NCI-H526 treated with DMSO at 0.1 percent for 48 hours (cell line): ENCODE data around the gene PTPRD.

ENCODE experiments used
- DNase-seq: peaks from one replicate; lab custom pipeline; 2025; lab: John Stamatoyannopoulos, UW

The PTPRD gene

DNA sequence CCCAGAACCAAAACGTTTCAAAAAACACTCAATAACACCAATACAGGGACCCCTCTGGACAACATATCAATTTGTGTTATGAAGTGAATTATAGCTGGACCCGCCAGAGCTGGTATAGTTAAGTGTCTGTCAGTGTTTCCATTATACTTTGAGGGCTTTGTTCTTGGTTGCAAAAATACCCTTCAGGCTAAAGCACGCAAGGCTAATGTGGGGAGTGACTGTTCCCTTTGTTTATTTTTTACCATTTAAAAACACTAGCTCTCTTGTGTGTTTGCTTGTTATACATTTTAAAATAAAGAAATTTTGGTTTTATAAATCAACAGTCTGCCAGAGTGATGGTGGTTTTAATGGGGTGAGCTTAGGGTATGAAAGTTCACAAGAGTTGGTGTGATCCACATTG, 859.5 kb downstream of the PTPRD start:
- peak; percentile 30 for DNase-seq

DNA sequence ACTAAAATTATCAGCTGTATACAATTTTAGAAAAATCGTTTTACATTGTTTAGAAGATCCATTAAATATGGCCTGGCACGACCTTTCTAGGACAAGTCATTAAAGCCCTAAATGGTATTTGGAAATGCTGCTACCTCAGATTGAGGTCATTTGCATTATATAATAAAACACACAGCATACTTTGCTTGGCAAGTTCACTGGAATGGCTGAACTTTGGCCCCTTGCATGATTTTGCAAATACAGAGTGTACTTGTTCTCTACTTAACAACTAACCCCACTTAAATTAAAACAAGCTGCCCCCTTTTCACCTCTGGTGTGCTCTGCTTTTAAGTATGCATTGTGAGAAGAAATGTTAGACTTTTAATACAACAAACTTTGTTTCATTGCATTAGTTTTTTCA, 860.1 kb downstream of the PTPRD start:
- peak; percentile 64 for DNase-seq

DNA sequence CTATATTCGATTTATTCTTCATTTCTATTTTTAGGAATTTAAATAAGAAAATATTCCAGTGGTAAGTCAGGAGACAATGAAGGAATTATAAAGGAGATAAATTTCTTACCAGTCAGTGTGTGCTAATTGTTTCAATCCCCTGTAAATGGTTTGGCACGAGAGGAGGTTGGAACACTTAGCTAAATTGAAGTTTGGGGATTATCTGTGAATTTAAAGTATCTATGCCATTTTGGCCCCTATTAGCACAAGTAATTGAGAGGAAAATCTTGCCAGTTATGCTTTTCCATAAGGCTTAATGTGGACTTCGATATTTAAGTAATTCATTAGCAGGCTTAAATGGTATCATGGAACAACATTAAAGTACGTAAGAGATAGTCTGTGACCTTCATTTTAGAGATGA, 860.8 kb downstream of the PTPRD start:
- no peak for DNase-seq

DNA sequence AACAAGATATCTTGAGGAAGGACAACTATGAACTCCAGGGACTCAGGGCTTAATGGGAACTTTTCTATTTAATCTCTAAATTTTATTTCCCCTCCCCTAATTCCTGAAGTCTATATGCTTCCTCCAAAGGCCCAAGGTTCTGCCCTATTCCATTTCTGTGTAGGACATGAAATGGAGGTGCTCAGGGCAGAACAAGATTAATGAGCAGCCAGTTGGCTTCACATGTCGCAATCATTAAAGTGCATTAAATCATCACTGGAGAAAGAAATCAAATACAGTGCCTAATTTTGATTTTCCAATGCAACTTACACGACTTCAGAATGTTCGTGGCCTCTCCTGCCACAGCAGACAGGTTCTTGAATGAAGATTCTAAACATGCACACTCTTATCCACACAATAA, 862.1 kb downstream of the PTPRD start:
- no peak for DNase-seq

DNA sequence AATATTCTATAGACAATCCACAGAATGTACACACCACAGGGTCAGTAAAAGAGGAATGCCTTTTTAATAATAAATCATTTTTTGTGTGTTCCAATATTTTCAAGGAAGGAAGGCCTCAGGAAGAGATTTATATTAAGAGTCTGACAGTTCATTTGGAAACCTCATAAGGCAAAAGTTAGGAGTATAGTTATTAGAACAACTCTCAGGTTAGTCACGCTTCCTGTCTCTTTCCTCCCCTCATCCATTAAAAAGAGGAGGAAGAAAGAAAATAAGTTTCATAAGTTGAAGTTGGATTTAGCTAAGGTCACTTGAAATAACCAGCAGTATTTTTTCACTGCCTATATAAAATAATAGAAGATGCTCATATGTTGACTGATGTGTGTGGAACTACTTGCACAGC, 863.2 kb downstream of the PTPRD start:
- DNase-seq = no peak

DNA sequence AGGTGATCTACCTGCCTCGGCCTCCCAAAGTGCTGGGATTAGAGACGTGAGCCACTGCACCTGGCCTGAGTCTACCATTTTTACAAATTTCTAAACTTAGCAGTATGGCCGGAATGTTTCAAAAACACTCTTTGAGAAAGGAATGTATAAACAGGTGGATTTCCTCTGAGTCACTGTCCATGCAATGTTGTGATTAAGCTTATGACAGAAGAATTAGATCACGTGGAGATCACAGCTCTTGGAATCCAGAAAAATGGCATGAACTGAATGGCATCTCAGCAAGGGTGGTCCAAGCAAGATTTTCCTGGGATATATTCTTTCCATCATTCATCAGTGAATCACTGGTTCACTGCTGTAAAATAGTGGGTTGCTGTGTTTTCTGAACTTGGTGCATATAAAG, 865.0 kb downstream of the PTPRD start:
- DNase-seq = no peak

DNA sequence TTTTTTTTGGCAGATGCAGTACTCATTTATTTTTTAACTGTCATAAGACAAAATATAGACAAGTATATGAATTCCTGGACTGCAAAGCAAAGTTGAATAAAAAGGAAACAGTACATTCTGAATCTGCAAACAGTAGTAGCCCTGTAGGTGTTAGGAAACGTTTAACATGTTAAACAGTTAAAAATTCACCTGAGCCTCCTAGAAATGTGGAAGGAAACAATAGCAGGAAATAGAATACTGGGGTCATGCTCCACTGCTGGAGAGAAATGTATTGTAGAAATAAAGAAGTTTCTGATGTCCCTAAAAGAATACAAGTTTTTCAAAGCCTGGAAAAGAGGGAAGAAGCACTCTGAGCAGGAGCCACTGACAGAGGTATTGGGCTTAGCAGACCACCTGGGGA, 866.0 kb downstream of the PTPRD start:
- DNase-seq = no peak

DNA sequence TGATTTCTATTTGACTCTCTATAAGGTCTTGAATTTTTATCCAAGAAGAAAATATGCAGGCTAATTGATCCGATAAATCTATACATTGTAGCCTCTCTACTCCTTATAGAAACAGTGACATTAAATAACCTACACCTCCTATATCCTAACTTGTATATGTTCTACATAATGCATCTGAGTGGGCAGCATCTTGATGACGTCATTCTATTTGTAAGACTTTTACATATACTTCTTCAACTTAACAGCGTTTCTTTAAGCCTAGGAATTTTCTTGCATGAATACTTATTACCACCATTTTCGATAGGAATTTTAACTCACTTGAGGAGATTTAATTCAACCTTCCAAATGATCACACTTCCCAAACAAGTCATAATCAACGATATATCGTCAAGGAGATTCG, 869.0 kb downstream of the PTPRD start:
- no peak for DNase-seq

DNA sequence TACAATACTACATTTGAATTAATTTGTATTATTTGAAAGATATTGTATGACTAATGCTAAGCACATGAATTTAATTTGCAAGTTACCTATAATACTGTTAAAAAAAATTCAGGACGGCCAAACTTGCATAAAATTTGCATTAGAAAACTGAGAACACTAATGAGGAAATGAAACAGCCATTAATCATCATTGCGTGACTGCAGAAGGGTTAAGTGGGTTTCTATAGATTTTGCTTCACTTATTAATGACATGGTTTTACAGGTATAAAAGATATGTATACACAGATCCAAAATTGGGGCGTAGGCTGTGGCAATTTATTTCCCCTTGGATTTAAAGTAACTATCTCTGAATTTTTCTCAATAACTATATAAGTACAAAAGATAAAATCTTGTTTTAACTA, 882.6 kb downstream of the PTPRD start:
- peak; percentile 68 for DNase-seq

DNA sequence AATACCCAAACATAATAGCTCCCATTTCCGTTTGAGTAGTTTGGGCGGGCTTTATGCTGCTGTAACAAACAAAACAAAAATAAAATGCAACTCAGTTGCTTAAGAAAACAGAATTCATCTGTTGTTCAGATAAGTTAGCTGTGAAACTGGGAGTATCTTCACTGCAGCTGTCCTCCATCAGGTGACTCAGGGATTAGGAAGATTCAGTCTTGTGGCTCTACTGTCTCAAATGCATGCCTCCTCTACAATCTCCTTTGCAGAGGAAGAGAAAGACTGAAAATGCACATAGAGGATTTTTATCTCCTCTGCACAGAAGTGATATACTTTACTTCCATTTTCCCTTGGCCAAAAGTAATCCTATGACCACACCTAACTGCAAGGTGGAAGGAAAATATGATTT, 883.7 kb downstream of the PTPRD start:
- no peak for DNase-seq

DNA sequence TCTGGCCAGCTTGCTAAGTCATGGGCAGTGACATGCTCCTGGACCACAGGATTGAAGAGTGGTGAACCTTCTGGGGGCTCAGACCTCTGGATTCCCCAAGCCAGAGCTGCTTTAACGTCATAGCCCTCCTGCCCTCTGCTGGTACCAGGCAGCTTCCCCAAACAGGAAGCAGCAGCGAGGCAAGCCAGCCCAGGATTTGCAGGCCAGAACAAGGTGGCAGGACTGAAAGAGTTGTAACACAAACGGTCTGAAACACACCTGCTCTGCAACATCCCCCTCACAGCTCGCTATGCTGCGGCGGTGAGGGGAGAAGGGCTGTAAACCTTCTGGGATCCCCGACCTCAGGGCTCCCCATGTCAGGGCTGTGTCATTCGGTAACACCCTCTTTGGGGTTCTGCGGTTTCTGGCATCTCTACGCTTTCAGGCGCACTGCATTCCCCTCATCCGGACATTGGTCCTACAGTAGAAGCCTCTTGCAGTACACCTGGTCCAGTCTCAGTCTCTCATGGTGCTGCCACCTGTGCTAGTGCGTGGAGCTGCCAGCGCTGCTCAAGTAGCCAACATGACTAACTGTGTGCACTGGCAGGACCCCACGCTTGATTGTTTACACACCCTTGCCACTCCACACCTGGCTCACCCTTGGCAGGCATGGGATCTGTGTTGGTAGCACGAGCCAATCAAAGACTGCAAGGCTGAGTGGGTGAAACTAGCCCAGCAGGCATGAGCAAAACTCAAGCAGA, 893.3 kb downstream of the PTPRD start:
- no peak for DNase-seq

DNA sequence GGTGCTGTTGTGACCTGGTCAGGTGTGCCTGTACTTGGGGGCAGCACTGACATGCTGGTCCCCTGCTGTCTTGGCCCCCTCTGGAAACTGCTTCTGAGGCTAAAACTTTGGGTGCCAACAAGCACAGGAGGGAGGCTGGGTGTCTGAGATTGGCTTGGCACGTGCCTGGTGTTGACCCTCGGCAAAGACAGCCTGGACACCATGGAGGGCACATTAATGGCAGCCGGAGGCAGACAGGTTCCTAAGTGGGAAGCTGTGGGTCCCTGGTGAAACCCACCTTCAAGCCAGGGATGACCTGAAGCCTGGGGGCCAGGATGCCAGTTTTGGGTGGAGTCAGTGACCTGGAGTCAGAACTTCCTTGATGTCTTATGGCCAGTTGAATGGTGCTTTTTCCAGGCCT, 894.1 kb downstream of the PTPRD start:
- DNase-seq = no peak

DNA sequence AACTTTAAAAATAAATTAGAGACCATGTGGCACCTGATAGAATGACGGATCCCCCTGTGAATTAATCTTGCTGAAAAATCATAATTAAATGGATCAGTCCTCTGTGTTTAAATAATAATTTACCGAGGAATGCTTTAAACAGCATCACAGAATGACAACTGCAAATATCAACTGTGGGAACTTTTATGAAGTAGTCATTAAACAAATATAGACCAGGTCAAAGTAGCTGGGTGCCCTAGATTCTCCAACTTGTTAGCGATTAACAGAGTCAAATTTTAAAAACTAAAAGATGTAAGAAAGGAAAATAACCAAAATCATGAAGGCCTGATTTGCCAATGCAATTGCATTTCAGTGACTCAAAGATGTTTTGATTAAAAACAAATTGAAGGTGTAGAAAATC, 933.4 kb downstream of the PTPRD start:
- DNase-seq = no peak

DNA sequence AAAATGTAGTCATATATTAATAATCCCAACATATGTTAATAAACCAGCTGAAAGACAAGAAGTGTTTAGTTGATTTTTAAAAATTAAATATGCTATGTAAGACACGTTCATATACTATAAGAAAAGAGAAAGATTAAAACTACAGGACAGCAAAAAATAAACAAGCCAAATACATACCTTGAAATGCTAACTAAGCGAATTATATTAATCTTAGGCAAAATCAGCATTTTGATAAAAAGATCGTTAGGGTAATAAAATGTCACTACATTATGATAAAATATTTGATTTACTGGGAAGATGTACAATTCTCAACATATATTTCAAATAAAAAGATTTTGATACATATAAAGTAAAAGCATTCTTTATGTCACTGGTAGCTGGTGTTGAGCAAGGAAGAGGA, 938.3 kb downstream of the PTPRD start:
- no peak for DNase-seq

DNA sequence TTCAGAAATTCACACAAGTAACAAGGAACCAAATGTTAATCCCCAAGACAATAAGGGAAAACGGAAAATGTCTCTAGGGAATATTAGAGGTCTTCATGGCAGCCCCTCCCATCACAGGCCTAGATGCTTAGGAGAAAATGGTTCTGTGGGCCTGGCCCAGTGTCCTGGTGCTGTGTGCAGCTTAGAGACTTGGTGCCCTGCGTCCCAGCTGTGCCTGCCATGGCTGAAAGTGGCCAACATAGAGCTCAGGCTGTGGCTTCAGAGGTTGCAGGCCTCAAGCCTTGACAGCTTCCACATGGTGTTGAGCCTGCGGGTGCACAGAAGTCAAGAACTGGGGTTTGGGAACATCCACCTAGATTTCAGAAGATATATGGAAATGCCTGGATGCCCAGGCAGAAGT, 942.3 kb downstream of the PTPRD start:
- no peak for DNase-seq

DNA sequence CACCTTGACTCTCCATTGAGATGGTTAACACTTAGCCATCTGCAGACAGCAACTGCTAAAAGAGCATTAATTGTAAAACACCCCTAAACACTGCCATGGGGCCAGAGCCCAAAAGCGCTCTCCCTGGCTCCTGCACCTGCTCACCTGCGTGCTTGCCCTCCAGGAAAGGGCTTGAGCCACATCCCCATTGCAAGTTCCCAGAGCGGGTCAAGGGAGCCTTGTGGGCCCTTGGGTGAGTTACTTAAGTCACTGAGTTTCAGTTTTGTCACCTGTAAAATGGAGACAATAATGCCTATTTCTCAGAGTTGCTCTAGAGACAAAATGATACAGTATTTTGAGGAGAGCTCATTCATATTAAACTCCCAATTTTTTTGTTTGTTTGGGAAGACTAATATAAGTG, 967.8 kb downstream of the PTPRD start:
- no peak for DNase-seq

DNA sequence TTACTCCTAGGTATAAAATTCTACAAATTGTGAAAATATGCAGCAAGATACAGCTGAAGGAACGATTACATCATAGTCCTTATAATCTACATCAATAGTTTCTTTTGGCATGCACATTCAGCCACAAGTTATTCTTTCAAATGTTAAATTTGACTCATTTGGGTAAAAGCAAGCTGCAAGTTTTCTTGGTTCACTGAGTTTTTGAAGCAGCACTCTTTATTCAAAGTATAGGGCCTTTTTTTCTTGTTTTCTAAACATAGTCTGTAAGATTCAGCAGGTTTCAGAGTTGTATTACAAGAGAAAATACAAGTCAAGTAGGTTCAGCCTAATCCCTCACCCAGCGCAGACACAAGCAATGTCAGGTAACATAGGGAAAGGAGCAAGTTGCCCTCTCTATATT, 981.5 kb downstream of the PTPRD start:
- DNase-seq = no peak

DNA sequence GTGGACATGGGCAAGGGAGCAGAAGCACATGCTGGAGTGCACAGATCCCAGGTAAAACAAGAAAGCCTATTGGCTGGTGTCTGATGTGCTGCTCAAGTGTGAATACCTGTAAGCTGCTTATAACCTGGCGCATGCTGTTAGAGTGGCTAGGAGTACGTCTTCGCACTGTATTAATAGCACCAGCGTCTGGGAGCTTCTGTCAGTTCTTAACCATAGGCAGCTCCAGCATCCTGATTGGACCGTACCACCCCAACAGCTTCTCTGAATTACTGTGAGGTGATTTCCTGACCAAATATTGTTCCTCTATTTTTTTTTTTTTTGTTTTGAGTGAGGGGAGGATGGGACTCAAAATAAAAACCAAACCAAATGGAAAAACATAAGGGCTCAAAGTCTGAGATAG, 987.6 kb downstream of the PTPRD start:
- no peak for DNase-seq

DNA sequence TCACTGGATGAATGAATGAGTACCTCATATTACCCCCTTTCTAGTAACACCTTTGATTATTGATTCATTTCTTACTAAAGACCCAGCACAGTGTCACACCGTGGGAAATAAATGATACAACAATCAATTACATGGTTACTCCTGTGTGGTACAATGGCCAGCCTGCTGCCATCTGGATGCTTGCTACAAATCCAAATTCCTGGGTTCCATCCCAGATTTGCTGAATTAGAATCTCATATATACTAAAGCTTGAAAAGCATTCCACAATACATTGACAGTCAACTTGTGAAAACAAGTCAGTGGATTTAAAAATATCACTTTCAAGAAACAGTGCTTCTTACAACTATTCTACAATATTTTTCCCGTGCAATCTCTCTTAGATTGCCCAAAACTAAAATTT, 989.3 kb downstream of the PTPRD start:
- DNase-seq = no peak

DNA sequence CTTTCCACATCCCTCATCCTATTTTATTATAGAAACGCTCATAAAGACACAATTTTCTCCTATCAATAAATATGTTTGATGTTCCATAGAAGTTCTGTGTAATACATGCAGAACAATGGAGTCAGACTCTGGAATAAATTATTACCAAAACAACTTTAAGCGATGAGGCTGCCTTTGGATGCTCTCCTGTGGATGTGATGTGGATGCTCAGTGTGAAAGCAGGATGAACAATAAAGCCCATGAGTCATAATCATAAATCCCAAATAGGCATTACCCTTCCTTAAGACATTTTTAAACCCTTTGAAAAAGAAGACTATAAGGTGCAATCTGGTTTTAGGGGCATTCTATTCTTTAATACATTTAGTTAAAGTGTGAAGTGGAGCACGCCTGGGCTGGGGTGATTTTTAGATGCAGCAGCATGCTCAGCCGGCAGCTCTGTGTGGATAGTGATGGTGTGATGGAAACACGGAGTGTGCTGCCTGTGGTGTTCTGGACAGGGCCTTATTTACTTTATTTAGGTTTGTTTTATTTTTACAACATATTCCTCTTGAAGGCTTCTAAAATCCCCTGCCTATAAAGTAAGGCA, 991.4 kb downstream of the PTPRD start:
- DNase-seq = no peak

DNA sequence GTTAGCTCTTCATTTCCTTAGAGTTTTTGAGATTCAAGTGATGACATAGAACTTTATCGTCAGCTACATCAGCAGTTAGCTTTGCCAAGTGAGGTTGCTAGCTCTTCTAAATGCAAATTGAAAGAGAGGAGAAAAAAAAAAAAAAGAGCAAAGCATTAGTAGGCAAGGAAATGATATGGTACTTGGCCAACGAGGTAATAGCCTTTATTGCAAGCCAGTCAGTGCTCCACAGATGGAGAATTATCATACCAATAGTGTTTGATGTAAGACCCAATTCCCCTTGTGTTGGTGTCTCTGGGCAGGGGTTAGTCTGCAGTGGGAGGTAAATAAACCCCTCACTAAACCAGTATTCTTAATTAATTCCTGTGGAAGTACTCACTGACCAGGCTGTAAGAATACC, 992.1 kb downstream of the PTPRD start:
- DNase-seq = no peak

DNA sequence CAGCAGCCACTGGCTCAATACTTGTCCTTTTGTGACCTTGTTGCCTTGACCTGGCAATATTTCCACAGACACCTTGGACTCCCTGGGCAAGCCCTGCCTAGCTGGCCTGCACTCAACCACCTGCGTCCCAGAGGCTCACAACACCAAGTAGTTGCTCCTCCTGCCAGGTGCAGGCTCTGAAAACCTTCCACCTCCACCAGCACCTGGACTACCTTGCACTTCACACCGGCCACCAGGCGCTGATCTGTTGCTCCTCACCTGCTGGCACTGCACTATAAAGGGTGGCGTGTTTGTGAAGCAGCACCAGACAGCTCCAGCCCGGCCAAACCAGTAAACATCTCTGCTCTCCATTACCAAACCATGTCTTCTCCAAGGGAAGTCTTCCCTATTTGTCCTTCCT, 997.7 kb downstream of the PTPRD start:
- no peak for DNase-seq

DNA sequence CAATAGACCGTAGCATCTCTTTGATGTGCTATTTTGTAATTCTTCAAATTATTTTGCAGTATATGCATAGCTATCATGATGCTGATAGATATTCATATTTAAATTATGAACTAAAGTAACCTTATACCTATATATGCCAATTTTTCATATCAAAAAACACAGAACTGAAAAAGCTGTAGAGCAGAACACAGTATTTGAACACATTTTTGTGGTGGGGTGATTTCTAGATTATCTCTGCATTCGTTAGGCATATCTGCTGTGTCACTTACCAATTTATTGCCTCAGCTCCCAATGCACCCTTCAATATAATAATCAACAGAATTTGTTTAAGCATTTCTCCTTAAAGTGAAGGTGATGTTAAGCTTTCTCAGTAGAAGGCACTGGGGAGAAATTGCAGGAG, 998.2 kb downstream of the PTPRD start:
- DNase-seq = no peak

DNA sequence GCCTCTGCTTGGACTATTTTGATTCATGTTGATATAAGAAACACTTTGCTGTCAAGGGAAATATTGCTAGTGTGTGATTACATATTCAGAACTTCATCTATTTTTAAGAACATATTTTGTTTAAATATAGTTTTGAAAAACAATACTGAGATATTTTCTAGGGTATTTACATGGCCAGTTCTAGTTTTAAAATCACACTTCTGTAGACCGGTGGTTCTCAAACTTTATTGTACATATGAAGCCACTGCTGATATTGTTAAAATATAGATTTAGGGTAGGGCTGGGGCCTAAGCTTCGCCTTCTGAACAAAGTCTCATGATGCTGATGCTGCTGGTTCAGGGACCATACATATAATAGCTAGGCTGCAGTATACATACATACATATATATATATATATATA, 1000.0 kb downstream of the PTPRD start:
- no peak for DNase-seq
